Large intestine (tissue), 3 donors: Measurements from ENCODE around the gene DRC3. TPM values are rescaled to one million over a fixed set of nuclear protein-coding genes. Genes with fewer than 3 reads are reported as not detected.
"Not testable (repeated sequence)": the region's sequence is repeated elsewhere in the genome, so short reads cannot be mapped to it uniquely, and the experiment has no call there.

Source experiments
- DNase-seq, 2 donors: peaks; one replicate each; pipeline versions ENCODE4 v3.0.0 to v3.0.0-alpha.2; 2013
- H3K27ac ChIP-seq: one replicate; pipeline ENCODE4 v1.5.1; 2013; ENCODE audit warnings: low read length
- H3K27me3 ChIP-seq: 2 replicates; pipeline ENCODE4 v1.6.1; 2013; ENCODE audit warnings: low read length; ENCODE audit not compliant: control insufficient read depth, insufficient read depth
- H3K36me3 ChIP-seq: 2 replicates; pipeline ENCODE4 v1.6.1; 2013; ENCODE audit warnings: low read length; ENCODE audit not compliant: control insufficient read depth, insufficient read depth
- H3K4me1 ChIP-seq: one replicate; pipeline ENCODE4 v1.6.1; 2013; ENCODE audit warnings: low read length; ENCODE audit not compliant: control insufficient read depth, insufficient read depth
- H3K4me3 ChIP-seq: one replicate; pipeline ENCODE4 v1.5.1; 2013; ENCODE audit warnings: low read length
- H3K9me3 ChIP-seq: one replicate; pipeline ENCODE4 v1.6.1; 2013; ENCODE audit warnings: mild to moderate bottlenecking, low read depth, low read length, moderate library complexity; ENCODE audit not compliant: control insufficient read depth
- WGBS: methylation state at CpG from one replicate; pipeline ENCODE4 v1.1.5; 2013; ENCODE audit warnings: low lambda C conversion rate; ENCODE audit not compliant: insufficient coverage; 5-methylcytosine and 5-hydroxymethylcytosine counted together
- polyA plus RNA-seq: library from polyadenylated mRNA; unstranded; fragments of 120-200 nt; gene quantifications from one replicate; pipeline ENCODE4 v1.2.1, GENCODE V29; 2013

Gene DRC3
- polyA plus RNA-seq, 1 donor: 5.7 TPM

DNA sequence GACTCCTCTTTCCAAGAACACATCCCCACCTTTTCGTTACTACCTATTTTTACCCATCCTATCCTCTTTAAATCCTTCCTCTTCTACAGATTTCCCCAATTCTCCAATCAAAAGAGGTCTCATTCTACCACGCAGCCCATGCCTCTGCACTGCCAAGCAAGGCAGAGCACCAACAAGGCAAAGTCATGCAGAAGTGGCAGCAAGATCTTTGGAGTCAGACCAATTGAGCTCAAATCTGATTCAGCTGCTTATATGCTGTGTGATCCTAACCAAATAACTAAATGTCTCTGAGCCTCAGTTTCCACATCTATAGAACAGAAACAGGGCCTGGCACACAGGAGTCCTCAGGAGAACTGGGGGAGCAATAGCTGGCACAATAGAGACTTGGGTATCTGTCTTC is 41.5 kb upstream of the DRC3 start:
- WGBS: 74% methylated on average over 2 of the region's 2 CpGs
- no peaks in the 10 kb centered on the region for H3K36me3 ChIP-seq
- H3K27ac ChIP-seq: no peak overlapping the region
- peaks cover 15% of the 10 kb centered on the region for H3K4me1 ChIP-seq
- H3K27me3 ChIP-seq: no peaks in the 10 kb centered on the region
- no peak for DNase-seq
- no peaks in the 10 kb centered on the region for H3K9me3 ChIP-seq
- no peak overlapping the region for H3K4me3 ChIP-seq

- H3K4me1 ChIP-seq: peaks cover 39% of the 10 kb centered on the region
- no peaks in the 10 kb centered on the region for H3K9me3 ChIP-seq
- no peak for DNase-seq
- no peaks in the 10 kb centered on the region for H3K36me3 ChIP-seq
- H3K4me3 ChIP-seq: no peak overlapping the region
- no peaks in the 10 kb centered on the region for H3K27me3 ChIP-seq
- no peak overlapping the region for H3K27ac ChIP-seq
Measured at GRCh38 chr17:17933775-17934174, 38.9 kb upstream of the DRC3 start.

GRCh38 chr17:17934214-17934613 is 38.4 kb upstream of the DRC3 start:
- H3K27ac ChIP-seq: no peak overlapping the region
- H3K4me1 ChIP-seq: peaks cover 43% of the 10 kb centered on the region
- no peaks in the 10 kb centered on the region for H3K27me3 ChIP-seq
- H3K9me3 ChIP-seq: no peaks in the 10 kb centered on the region
- WGBS: 100% methylated on average over 1 of the region's 2 CpGs
- no peak for DNase-seq
- H3K36me3 ChIP-seq: no peaks in the 10 kb centered on the region
- H3K4me3 ChIP-seq: no peak overlapping the region

- Histone ChIP-seq H3K27ac (no peak overlapping the region), H3K4me1 (peaks cover 43% of the 10 kb centered on the region), H3K27me3 (no peaks in the 10 kb centered on the region), H3K9me3 (no peaks in the 10 kb centered on the region), H3K4me3 (no peak overlapping the region), H3K36me3 (no peaks in the 10 kb centered on the region)
- no CpG with 5 or more reads among the region's 3 CpGs for WGBS
- no peak for DNase-seq
Measured at GRCh38 chr17:17934806-17935205, 37.9 kb upstream of the DRC3 start.

GRCh38 chr17:17935321-17936271 is 37.1 kb upstream of the DRC3 start:
- Histone ChIP-seq H3K4me3 (no peak overlapping the region), H3K36me3 (no peaks in the 10 kb centered on the region), H3K4me1 (peaks cover 49% of the 10 kb centered on the region), H3K27ac (peak overlapping the region; percentile 55), H3K9me3 (no peaks in the 10 kb centered on the region), H3K27me3 (no peaks in the 10 kb centered on the region)
- 20% methylated on average over 1 of the region's 6 CpGs for WGBS
- DNase-seq: peak; percentile 87 to 91

DNA sequence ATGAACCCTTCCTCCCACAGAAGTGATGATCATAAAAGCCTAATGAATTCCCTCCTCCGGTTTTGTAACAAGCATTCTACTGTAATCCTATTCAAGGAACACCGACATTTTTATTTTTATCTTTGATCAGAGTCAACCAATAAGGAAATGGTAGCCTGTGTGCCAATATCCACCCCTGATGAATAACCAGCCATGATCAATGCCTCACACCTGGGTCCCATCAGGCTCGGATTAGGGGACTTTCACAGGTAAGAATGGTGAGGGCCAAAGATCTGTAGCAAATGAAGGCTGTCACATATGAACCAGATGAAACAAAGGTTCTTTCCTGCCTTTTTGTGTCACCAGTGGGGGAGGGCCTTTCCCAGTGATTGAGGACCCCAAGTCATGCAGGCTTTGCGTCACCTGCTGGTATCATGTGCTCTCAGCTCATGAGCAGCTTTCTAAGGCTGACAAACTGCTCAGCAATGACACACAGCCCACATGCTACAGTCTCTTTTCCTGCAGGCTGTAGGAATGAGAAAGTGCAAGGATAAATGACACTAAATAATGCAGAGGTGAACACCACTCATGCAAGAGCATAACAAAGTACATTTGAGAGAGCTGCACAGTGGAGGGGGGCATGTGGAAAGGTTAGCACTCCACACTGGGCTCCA is 35.3 kb upstream of the DRC3 start:
- peak; percentile 42 to 59 for DNase-seq
- WGBS: 0% methylated on average over 1 of the region's 4 CpGs
- H3K27me3 ChIP-seq: no peaks in the 10 kb centered on the region
- no peaks in the 10 kb centered on the region for H3K9me3 ChIP-seq
- no peaks in the 10 kb centered on the region for H3K36me3 ChIP-seq
- H3K4me3 ChIP-seq: no peak overlapping the region
- peaks cover 52% of the 10 kb centered on the region for H3K4me1 ChIP-seq
- H3K27ac ChIP-seq: peak overlapping the region; percentile 55

DNA sequence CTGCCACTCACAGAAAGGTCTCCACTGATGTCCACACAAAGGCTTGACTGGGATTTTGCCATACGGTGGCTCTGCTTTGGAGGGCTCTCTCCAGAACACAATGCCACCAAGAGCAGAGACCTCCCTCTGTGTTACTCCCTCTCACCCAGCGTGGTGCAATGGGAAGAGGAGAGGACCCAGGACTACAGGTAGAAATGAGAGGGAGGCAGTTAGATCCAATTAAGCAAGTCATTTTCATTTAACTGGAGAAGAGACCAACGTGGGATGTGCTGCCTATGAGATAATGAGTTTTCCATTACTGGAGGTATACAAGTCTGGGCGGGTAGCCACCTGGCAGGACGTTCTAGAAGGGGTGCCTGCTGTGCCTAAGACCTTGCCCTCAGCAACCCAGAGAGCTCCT is 34.7 kb upstream of the DRC3 start:
- peaks cover 53% of the 10 kb centered on the region for H3K4me1 ChIP-seq

DNA sequence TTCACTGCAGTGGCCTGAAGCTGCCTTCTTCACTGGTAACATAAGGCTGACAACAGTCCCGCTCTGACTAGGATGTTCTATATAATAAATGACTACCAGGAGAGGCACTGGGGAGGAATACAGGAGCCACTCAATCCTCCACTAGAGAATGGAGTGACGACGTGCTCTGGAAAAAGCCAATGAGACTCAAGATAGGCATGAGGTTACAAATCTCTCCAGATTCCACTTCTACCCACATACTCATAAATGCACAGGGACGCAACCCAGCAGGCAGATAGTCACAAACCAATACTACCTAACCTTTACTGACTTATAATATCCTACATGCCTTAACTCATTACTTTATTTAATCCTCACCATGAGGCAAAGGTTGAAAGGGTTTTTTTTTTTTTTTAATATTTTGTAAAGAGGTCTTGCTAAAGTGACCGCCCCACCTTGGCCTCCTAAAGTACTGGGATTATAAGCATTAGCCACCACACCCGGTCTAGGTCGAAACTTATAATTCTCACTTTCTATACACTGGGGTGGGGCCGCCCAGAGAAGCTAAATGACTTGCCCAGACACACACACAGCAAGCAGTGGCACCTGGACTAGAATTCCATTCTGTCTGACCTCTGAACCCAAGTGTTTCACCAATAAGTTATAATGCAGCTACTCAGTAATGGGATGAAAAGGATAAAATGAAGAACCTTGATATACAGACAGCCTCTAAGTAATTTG is 34.1 kb upstream of the DRC3 start:
- no peak overlapping the region for H3K4me3 ChIP-seq
- no peaks in the 10 kb centered on the region for H3K27me3 ChIP-seq
- peak; percentile 44 to 61 for DNase-seq
- no peaks in the 10 kb centered on the region for H3K36me3 ChIP-seq
- H3K9me3 ChIP-seq: no peaks in the 10 kb centered on the region
- no CpG with 5 or more reads among the region's 8 CpGs for WGBS
- peak overlapping the region; percentile 55 for H3K27ac ChIP-seq
- H3K4me1 ChIP-seq: peaks cover 59% of the 10 kb centered on the region

More for the DNA sequence above, 34.7 kb upstream of the DRC3 start:
- no CpG with 5 or more reads among the region's 5 CpGs for WGBS
- peak overlapping the region; percentile 55 for H3K27ac ChIP-seq
- no peaks in the 10 kb centered on the region for H3K27me3 ChIP-seq
- no peak for DNase-seq
- H3K36me3 ChIP-seq: no peaks in the 10 kb centered on the region
- H3K4me3 ChIP-seq: no peak overlapping the region
- no peaks in the 10 kb centered on the region for H3K9me3 ChIP-seq

- WGBS: no CpG with 5 or more reads among the region's 7 CpGs
- not testable (repeated sequence) for DNase-seq, H3K27me3 ChIP-seq, H3K4me3 ChIP-seq, H3K27ac ChIP-seq, H3K36me3 ChIP-seq, H3K9me3 ChIP-seq
- peaks cover 68% of the 10 kb centered on the region for H3K4me1 ChIP-seq
Measured at GRCh38 chr17:17939941-17940340, 32.7 kb upstream of the DRC3 start.

- Histone ChIP-seq H3K27ac (peak overlapping the region; percentile 36), H3K27me3 (no peaks in the 10 kb centered on the region), H3K9me3 (no peaks in the 10 kb centered on the region), H3K4me1 (peaks cover 65% of the 10 kb centered on the region), H3K36me3 (no peaks in the 10 kb centered on the region), H3K4me3 (no peak overlapping the region)
- WGBS: no CpG with 5 or more reads among the region's 3 CpGs
- DNase-seq: no peak
Measured at GRCh38 chr17:17940441-17940911, 32.2 kb upstream of the DRC3 start.
